ENCODE data around the gene CTU2. TPM values are rescaled to one million over a fixed set of nuclear protein-coding genes. Genes with fewer than 3 reads are reported as not detected.
A peak's percentile ranks its signal among the peaks of the same experiment; 100 is the strongest.

The CTU2 gene
- total and polyA plus RNA-seq, 2 of the 4 experiments (the other 2 are of a cell fraction) = 12.9 to 18.4 TPM

- CTCF ChIA-PET = no interaction called here
- no peak overlapping the region for H2BK20ac ChIP-seq (ENCODE audit: low read depth, low read length)
- H2BK5ac ChIP-seq (ENCODE audit: low read depth, low read length, poor library complexity, severe bottlenecking) = no peak overlapping the region
- no peak overlapping the region for H3K23ac ChIP-seq (ENCODE audit: low read depth, low read length)
- H2AK5ac ChIP-seq (ENCODE audit: low read depth, low read length) = peak overlapping the region; percentile 24; the same call in 1 of the 2 replicates
- 78% methylated on average over 12 of the region's 34 CpGs; no CpG with 5 or more reads in 1 of the 2 experiments for WGBS, 2 experiments (ENCODE audit: extremely low coverage in 2 of 2, insufficient read length in 1 of 2)
- intact Hi-C loops (cut with micrococcal nuclease) (no loop called here), dilution Hi-C loops (cut with HindIII; ENCODE audit: low sequenced_read_pairs, unreplicated experiment) (no loop called here), in situ Hi-C loops (cut with MboI; ENCODE audit: low sequenced_read_pairs) (no loop called here)
- H3K18ac ChIP-seq (ENCODE audit: low read depth, low read length) = no peak overlapping the region
- H3K4ac ChIP-seq (ENCODE audit: low read depth, low read length) = no peak overlapping the region
- H3K9me1 ChIP-seq (ENCODE audit: insufficient read depth, low read length) = no peaks in the 10 kb centered on the region; the same call in 1 of the 2 replicates
- no peak overlapping the region for H3K4me3 ChIP-seq (ENCODE audit: insufficient read depth, low read depth, low read length)
- no peaks in the 10 kb centered on the region for H3K9me3 ChIP-seq (ENCODE audit: control insufficient read depth, insufficient read depth, low read length)
- H3K27ac ChIP-seq (ENCODE audit: insufficient read depth, low read length) = no peak overlapping the region
- no peak overlapping the region for H2BK120ac ChIP-seq (ENCODE audit: low read depth, low read length)
- H3K4me1 ChIP-seq (ENCODE audit: control insufficient read depth, insufficient read depth, low read length) = no peaks in the 10 kb centered on the region
- no TSS peak for BruUV-seq (replicated peaks)
- H2AFZ ChIP-seq (replicated peaks; ENCODE audit: low read length, poor library complexity) = peak overlapping the region; percentile 17
- peak; percentile 61 for ATAC-seq (ENCODE audit: low read depth)
- H4K20me1 ChIP-seq (ENCODE audit: insufficient read depth, low read length) = peaks cover 37% of the 10 kb centered on the region
- H4K91ac ChIP-seq (ENCODE audit: insufficient read depth, low read depth, low read length) = no peak overlapping the region
- no peak overlapping the region for H3K9ac ChIP-seq (ENCODE audit: low read depth, low read length)
- no peaks in the 10 kb centered on the region for H3K27me3 ChIP-seq (ENCODE audit: control insufficient read depth, insufficient read depth, low read length)
- H4K5ac ChIP-seq (ENCODE audit: low read depth, low read length) = no peak overlapping the region
- H3K4me2 ChIP-seq (ENCODE audit: low read depth, low read length) = no peak overlapping the region
- TF ChIP-seq FOS (IDR thresholded peaks at IDR 0.05; ENCODE audit: low read depth, low read length) = 0 out of 2 replicates have a peak, but pooled peaks have one; percentile 17
- peak; percentile 77 for TF ChIP-seq BHLHE40 (IDR thresholded peaks at IDR 0.05; ENCODE audit: low read depth, low read length)
- TF ChIP-seq RFX5 (IDR thresholded peaks at IDR 0.05; ENCODE audit: low read depth, low read length) = no peak
- peaks cover 78% of the 10 kb centered on the region for H3K36me3 ChIP-seq (ENCODE audit: control insufficient read depth, insufficient read depth, low read length)
- peak overlapping the region; percentile 23 for H2AK9ac ChIP-seq (replicated peaks; ENCODE audit: low read depth, low read length, poor library complexity)
- POLR2A ChIA-PET (ENCODE audit: unreplicated experiment) = no interaction called here
- peaks cover 0 to 36% of the 10 kb centered on the region in 2 experiments; a peak in 3 of 4 replicates for H3K79me1 ChIP-seq (ENCODE audit: low read depth in 1 of 2, low read length in 2 of 2)
- peak; percentile 59 for DNase-seq
- no peak overlapping the region for H2BK15ac ChIP-seq (ENCODE audit: low read depth, low read length)
- H4K8ac ChIP-seq (ENCODE audit: low read depth in 2 of 2, low read length in 2 of 2) = no peak overlapping the region
- no peak overlapping the region for H3K14ac ChIP-seq (replicated peaks; ENCODE audit: low read depth, low read length)
- H3K56ac ChIP-seq (ENCODE audit: extremely low read depth, insufficient read depth, low read length) = no peak overlapping the region
These were observed 24.6 kb downstream of the CTU2 start for GRCh38 chr16:88730632-88731607.

All from IMR-90 (cell line).